K562 (cell line): ENCODE measurements around the gene OSBPL3. TPM values are rescaled to one million over a fixed set of nuclear protein-coding genes. Genes with fewer than 3 reads are reported as not detected.

Source experiments
- CTCF ChIP-seq, 3 experiments: IDR thresholded peaks in 2 of 3; conservative IDR thresholded peaks in 1 of 3; 2 replicates each; pipeline ENCODE4 v1.5.1; 2011 to 2012; ENCODE audit warnings: low read length in 3 of 3, mild to moderate bottlenecking in 3 of 3, control low read depth in 2 of 3, improper control_type of control experiment in 1 of 3, inconsistent platforms in 1 of 3, low read depth in 1 of 3, mixed read lengths in 1 of 3, moderate library complexity in 1 of 3; ENCODE audit not compliant: insufficient read depth in 2 of 3
- DEAF1 ChIP-seq: fragments of 450-650 bp; formaldehyde crosslinking; IDR thresholded peaks from 2 replicates; pipeline ENCODE4 v1.4.0; 2020; ENCODE audit warnings: mild to moderate bottlenecking, moderate library complexity
- FOXP1 ChIP-seq: sonication (generic); formaldehyde crosslinking; IDR thresholded peaks from 2 replicates; pipeline ENCODE4 v1.8.0; 2022; ENCODE audit warnings: mild to moderate bottlenecking, missing genetic modification reagents
- NCOA1 ChIP-seq: fragments of 450-650 bp; IDR thresholded peaks from 2 replicates; pipeline ENCODE4 v1.6.1; 2016; ENCODE audit warnings: low read depth
- REST ChIP-seq, 2 experiments: fragments of 450-650 bp; formaldehyde crosslinking in 1 of 2; IDR thresholded peaks; 2 replicates each; pipeline versions ENCODE4 v1.4.0 to v1.6.1; 2014 to 2020; ENCODE audit warnings: mild to moderate bottlenecking in 2 of 2, borderline replicate concordance in 1 of 2, low read depth in 1 of 2
- polyA plus RNA-seq, 8 experiments: library from polyadenylated mRNA; depleted of rRNA in 4 of 8; stranded (reverse) in 5 of 8; unstranded in 3 of 8; fragments of >200 nt; fragmentation: Nextera tagmentation in 2 of 8; fragmentation: Illumina TruSeq in 1 of 8; extraction: Ambion mirVana in 2 of 8; extraction: Trizol in 1 of 8; gene quantifications; 2 replicates each; pipeline versions ENCODE4 v1.2.1 to v1.2.3, GENCODE V29; 2011 to 2014; ENCODE audit warnings: inconsistent platforms in 1 of 8, missing spikeins in 1 of 8
- total RNA-seq, 7 experiments: library from RNA; depleted of rRNA in 6 of 7; stranded (reverse); fragments of >200 nt in 6 of 7; fragmentation: Illumina TruSeq in 2 of 7; extraction: Trizol in 2 of 7; gene quantifications; 2 replicates each; pipeline versions ENCODE4 v1.2.1 to v1.2.3, GENCODE V29; 2011 to 2021; ENCODE audit warnings: low replicate concordance in 1 of 7
- TF ChIP-seq, protein P1 (sequence below): sonication (generic); formaldehyde crosslinking; IDR thresholded peaks from 2 replicates; pipeline ENCODE4 v1.8.0; 2022; ENCODE audit warnings: mild to moderate bottlenecking, missing genetic modification reagents

Gene OSBPL3
- total and polyA plus RNA-seq, 9 of the 15 experiments (the other 6 are each of a cell fraction or from before 2014, with no cell fraction given), result 4.8 to 37.2 (median 26.5) TPM

- TF ChIP-seq NCOA1 (no peak), DEAF1 (no peak), REST (IDR thresholded peaks at IDR 0.05; ENCODE audit: borderline replicate concordance) (no peak), REST (CRISPR knock-in tag; IDR thresholded peaks at IDR 0.05; ENCODE audit: low read depth) (0 out of 2 replicates have a peak, but pooled peaks have one; percentile 60), FOXP1 (0 out of 2 replicates have a peak, but pooled peaks have one; percentile 40), CTCF (IDR thresholded peaks at IDR 0.05 in 2 of 3, conservative IDR thresholded peaks at IDR 0.05 in 1 of 3; ENCODE audit: insufficient read depth in 2 of 3, low read depth in 1 of 3, low read length in 3 of 3) (peak in 2 of 3 experiments; percentile 22 to 53; a peak in 4 of 6 replicates)
- TF ChIP-seq, protein P1, sequence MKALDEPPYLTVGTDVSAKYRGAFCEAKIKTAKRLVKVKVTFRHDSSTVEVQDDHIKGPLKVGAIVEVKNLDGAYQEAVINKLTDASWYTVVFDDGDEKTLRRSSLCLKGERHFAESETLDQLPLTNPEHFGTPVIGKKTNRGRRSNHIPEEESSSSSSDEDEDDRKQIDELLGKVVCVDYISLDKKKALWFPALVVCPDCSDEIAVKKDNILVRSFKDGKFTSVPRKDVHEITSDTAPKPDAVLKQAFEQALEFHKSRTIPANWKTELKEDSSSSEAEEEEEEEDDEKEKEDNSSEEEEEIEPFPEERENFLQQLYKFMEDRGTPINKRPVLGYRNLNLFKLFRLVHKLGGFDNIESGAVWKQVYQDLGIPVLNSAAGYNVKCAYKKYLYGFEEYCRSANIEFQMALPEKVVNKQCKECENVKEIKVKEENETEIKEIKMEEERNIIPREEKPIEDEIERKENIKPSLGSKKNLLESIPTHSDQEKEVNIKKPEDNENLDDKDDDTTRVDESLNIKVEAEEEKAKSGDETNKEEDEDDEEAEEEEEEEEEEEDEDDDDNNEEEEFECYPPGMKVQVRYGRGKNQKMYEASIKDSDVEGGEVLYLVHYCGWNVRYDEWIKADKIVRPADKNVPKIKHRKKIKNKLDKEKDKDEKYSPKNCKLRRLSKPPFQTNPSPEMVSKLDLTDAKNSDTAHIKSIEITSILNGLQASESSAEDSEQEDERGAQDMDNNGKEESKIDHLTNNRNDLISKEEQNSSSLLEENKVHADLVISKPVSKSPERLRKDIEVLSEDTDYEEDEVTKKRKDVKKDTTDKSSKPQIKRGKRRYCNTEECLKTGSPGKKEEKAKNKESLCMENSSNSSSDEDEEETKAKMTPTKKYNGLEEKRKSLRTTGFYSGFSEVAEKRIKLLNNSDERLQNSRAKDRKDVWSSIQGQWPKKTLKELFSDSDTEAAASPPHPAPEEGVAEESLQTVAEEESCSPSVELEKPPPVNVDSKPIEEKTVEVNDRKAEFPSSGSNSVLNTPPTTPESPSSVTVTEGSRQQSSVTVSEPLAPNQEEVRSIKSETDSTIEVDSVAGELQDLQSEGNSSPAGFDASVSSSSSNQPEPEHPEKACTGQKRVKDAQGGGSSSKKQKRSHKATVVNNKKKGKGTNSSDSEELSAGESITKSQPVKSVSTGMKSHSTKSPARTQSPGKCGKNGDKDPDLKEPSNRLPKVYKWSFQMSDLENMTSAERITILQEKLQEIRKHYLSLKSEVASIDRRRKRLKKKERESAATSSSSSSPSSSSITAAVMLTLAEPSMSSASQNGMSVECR (CRISPR knock-in tag), result peak; percentile 38
These were observed at the start of gene OSBPL3 (continued) for GRCh38 chr7:24979863-24980533.
